ENCODE data around the gene GTF2H2.
"Not testable (repeated sequence)": the region's sequence is repeated elsewhere in the genome, so short reads cannot be mapped to it uniquely, and the experiment has no call there.

Gene GTF2H2

DNA sequence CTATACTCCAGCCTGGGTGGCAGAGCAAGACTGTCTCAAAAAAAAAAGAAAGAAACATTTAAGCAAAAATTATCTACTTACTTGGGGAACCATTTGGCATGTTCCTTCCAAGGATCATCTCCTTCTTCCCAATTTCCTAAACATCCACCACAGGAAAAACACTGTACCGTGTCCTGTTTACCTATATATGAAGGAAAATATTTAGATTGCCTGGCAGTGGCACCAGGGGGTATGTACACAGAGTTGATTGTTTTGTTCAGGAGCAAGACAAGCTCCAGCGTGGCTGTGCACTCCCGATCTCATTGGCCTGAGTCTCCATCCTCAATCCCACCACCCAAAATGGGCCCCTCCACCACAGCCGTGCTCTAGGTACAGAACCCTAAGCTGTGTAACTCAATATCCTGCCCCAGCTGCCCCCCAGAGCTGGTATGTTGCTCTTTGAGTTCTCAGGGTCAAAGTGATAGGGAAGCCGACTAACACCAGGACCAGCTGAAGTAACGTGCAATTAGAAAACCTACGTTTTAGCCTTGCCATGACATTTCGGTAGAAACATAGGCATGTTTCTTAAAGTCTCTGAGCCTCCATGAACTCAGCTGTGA lies 56.2 kb downstream of the GTF2H2 start:
- DNase-seq: no peak

DNA sequence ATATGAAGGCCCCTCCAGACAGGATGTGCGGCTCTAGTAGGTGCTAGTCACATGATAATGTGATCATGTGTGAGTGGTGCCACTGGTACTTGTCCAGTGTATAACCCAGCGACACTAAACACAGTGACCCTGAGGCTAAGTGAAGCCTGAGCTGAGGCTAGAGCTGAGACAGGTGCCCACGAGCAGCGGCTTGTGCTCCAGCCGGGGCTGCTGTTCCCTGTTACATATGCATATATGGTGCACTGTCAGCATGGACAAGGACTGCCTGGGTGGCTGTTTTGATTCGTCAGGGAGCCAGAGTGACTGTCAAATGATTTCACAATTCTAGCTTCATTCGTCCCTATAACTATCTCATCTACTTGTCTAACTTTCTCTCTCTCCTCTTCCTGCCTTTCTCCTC lies 60.5 kb downstream of the GTF2H2 start:
- not testable (repeated sequence) for DNase-seq

Measured in NCI-H187 treated with DMSO at 0.1 percent for 48 hours (cell line).